Osteocyte (in vitro differentiated cells): ENCODE data around the gene KDM7A. TPM values are rescaled to one million over a fixed set of nuclear protein-coding genes. Genes with fewer than 3 reads are reported as not detected.

ENCODE experiments used
- DNase-seq: peaks from one replicate; pipeline ENCODE4 v3.0.0; 2021; ENCODE audit warnings: mixed read lengths; ENCODE audit not compliant: unreplicated experiment; ENCODE audit errors: extremely low spot score
- H3K27ac Mint-ChIP-seq: one replicate; pipeline ENCODE4 v1.8.0; 2021; ENCODE audit warnings: mild to moderate bottlenecking, mixed read lengths; ENCODE audit not compliant: unreplicated experiment
- H3K27me3 Mint-ChIP-seq: one replicate; pipeline ENCODE4 v1.8.0; 2021; ENCODE audit warnings: mixed read lengths; ENCODE audit not compliant: unreplicated experiment
- H3K36me3 Mint-ChIP-seq: one replicate; pipeline ENCODE4 v1.8.0; 2021; ENCODE audit warnings: mixed read lengths; ENCODE audit not compliant: unreplicated experiment
- H3K4me1 Mint-ChIP-seq: one replicate; pipeline ENCODE4 v1.8.0; 2021; ENCODE audit warnings: mixed read lengths; ENCODE audit not compliant: unreplicated experiment
- H3K4me3 Mint-ChIP-seq: one replicate; pipeline ENCODE4 v1.8.0; 2021; ENCODE audit warnings: mild to moderate bottlenecking, moderate library complexity, mixed read lengths; ENCODE audit not compliant: unreplicated experiment
- H3K9me3 Mint-ChIP-seq: one replicate; pipeline ENCODE4 v1.8.0; 2021; ENCODE audit warnings: mixed read lengths; ENCODE audit not compliant: unreplicated experiment
- CTCF ChIP-seq: fragments of 200-600 bp; sonication (generic); IDR thresholded peaks from 2 replicates; pipeline ENCODE4 v1.5.0; 2021; ENCODE audit warnings: antibody characterized with exemption, mild to moderate bottlenecking, moderate library complexity
- total RNA-seq: library from RNA; stranded (reverse); gene quantifications from 2 replicates; pipeline ENCODE4 v1.2.1, GENCODE V29; 2021

Gene KDM7A
- total RNA-seq, 1 donor from 2014 or later, result 8.8 TPM

- no peak overlapping the region for H3K27ac Mint-ChIP-seq
- peaks cover 64% of the 10 kb centered on the region for H3K27me3 Mint-ChIP-seq
- H3K36me3 Mint-ChIP-seq, result no peaks in the 10 kb centered on the region
- H3K4me3 Mint-ChIP-seq, result no peak overlapping the region
- no peak for DNase-seq
- TF ChIP-seq CTCF, result no peak
- H3K9me3 Mint-ChIP-seq, result no peaks in the 10 kb centered on the region
- H3K4me1 Mint-ChIP-seq, result peaks cover 3% of the 10 kb centered on the region
These were observed 6.1 kb upstream of the KDM7A start for GRCh38 chr7:140182917-140183316.

GRCh38 chr7:140179339-140179738 is 2.6 kb upstream of the KDM7A start:
- peaks cover 38% of the 10 kb centered on the region for H3K27me3 Mint-ChIP-seq
- H3K36me3 Mint-ChIP-seq, result no peaks in the 10 kb centered on the region
- TF ChIP-seq CTCF, result no peak
- H3K4me1 Mint-ChIP-seq, result peaks cover 16% of the 10 kb centered on the region
- H3K9me3 Mint-ChIP-seq, result no peaks in the 10 kb centered on the region
- DNase-seq, result no peak
- no peak overlapping the region for H3K27ac Mint-ChIP-seq
- no peak overlapping the region for H3K4me3 Mint-ChIP-seq

- TF ChIP-seq CTCF, result no peak
- Mint-ChIP-seq H3K27ac (peak overlapping the region; percentile 96), H3K9me3 (no peaks in the 10 kb centered on the region), H3K4me3 (peak overlapping the region; percentile 84), H3K36me3 (no peaks in the 10 kb centered on the region), H3K27me3 (peaks cover 7% of the 10 kb centered on the region), H3K4me1 (peaks cover 16% of the 10 kb centered on the region)
- no peak for DNase-seq
These were observed 571 bp downstream of the KDM7A start for GRCh38 chr7:140176122-140176701.

- Mint-ChIP-seq H3K9me3 (no peaks in the 10 kb centered on the region), H3K27ac (peak overlapping the region; percentile 96), H3K36me3 (no peaks in the 10 kb centered on the region), H3K4me3 (peak overlapping the region; percentile 84), H3K27me3 (no peaks in the 10 kb centered on the region), H3K4me1 (peaks cover 16% of the 10 kb centered on the region)
- TF ChIP-seq CTCF, result peak; percentile 82
- DNase-seq, result peak; percentile 89
These were observed 1.3 kb downstream of the KDM7A start for GRCh38 chr7:140175221-140176121.

GRCh38 chr7:140174217-140174616 is 2.6 kb downstream of the KDM7A start:
- Mint-ChIP-seq H3K27me3 (no peaks in the 10 kb centered on the region), H3K27ac (no peak overlapping the region), H3K36me3 (no peaks in the 10 kb centered on the region), H3K9me3 (no peaks in the 10 kb centered on the region), H3K4me3 (no peak overlapping the region), H3K4me1 (peaks cover 16% of the 10 kb centered on the region)
- TF ChIP-seq CTCF, result no peak
- DNase-seq, result no peak
